Stimulated activated CD4-positive, alpha-beta T cell treated with anti-CD3 and anti-CD28 coated beads, Interleukin-2, amount 100 ng/mL, for 4 hours (primary cell): ENCODE measurements around the gene CABLES2.
A peak's percentile ranks its signal among the peaks of the same experiment; 100 is the strongest.

Source experiments
- DNase-seq: peaks from one replicate; pipeline ENCODE4 v3.0.0-alpha.2; 2020; ENCODE audit warnings: low read depth

The CABLES2 gene

GRCh38 chr20:62418709-62419487, 11.8 kb upstream of the CABLES2 start:
- DNase-seq, result no peak

- DNase-seq, result no peak
Observed at GRCh38 chr20:62417981-62418708, 11.1 kb upstream of the CABLES2 start.

GRCh38 chr20:62416651-62417637, 9.9 kb upstream of the CABLES2 start:
- no peak for DNase-seq

GRCh38 chr20:62415354-62416111, 8.4 kb upstream of the CABLES2 start:
- DNase-seq, result no peak

- no peak for DNase-seq
Observed at GRCh38 chr20:62413896-62414481, 6.9 kb upstream of the CABLES2 start.

GRCh38 chr20:62413025-62413570, 6.0 kb upstream of the CABLES2 start:
- no peak for DNase-seq

GRCh38 chr20:62412194-62413024, 5.3 kb upstream of the CABLES2 start:
- DNase-seq, result no peak

GRCh38 chr20:62411479-62412193, 4.6 kb upstream of the CABLES2 start:
- DNase-seq, result no peak

GRCh38 chr20:62410746-62411478, 3.8 kb upstream of the CABLES2 start:
- no peak for DNase-seq

GRCh38 chr20:62409931-62410745, 3.1 kb upstream of the CABLES2 start:
- peak; percentile 17 for DNase-seq

GRCh38 chr20:62409086-62409853, 2.2 kb upstream of the CABLES2 start:
- no peak for DNase-seq

GRCh38 chr20:62408640-62409039, 1.6 kb upstream of the CABLES2 start:
- DNase-seq, result no peak

- no peak for DNase-seq
Observed at GRCh38 chr20:62408055-62408454, 970 bp upstream of the CABLES2 start.

GRCh38 chr20:62406635-62407176, 379 bp downstream of the CABLES2 start:
- no peak for DNase-seq

- no peak for DNase-seq
Observed at GRCh38 chr20:62405981-62406513, 1.0 kb downstream of the CABLES2 start.
